Measurements from ENCODE around the gene TCP11L2. TPM values are rescaled to one million over a fixed set of nuclear protein-coding genes. Genes with fewer than 3 reads are reported as not detected.

TCP11L2 gene
- total RNA-seq, 1 experiment from 2014 or later, result 2.0 TPM

DNA sequence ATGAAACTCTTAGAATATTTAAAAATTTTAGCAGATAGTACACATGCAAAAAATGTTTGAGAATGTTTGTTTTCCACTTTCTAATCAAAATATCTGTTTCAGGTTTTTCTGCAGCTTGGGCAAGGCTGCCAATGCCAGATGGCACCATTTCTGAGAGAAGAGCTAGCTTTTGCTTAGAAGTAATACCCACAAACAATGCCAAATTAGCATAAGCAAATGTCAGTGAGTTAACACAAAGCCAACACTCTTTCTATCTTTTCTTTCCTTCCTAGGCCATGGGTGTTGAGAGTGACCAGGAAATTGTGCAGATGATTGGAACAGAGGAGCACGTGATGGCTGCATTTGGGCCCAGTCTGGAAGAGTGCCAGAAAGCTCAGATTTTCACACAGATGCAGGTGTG lies 90.2 kb downstream of the TCP11L2 start:
- no peak for DNase-seq (ENCODE audit: low read depth)

Small RNAs within 50 kb of the gene (small RNA-seq; reads per million reads assigned to genes)
- gene RNU7-94P, result not detected

Other genes starting within 250 kb of the TCP11L2 start
- 7.5 and 10.7 TPM in 2 replicates for gene NUAK1, start 163.8 kb upstream of the TCP11L2 start, total RNA-seq (2014; rRNA removed; shearing (Covaris generic))
- gene CKAP4, start 54.7 kb upstream of the TCP11L2 start, total RNA-seq (2014; rRNA removed; shearing (Covaris generic)), result 66.0 and 83.0 TPM in 2 replicates
- 16.7 and 18.8 TPM in 2 replicates for gene POLR3B, start 55.0 kb downstream of the TCP11L2 start, total RNA-seq (2014; rRNA removed; shearing (Covaris generic))